ENCODE results near the gene GATA5.

The GATA5 gene

GRCh38 chr20:62459488-62459887, 16.3 kb downstream of the GATA5 start:
- no peak overlapping the region for H3K4me3 ChIP-seq (ENCODE audit: low read depth, low read length)

DNA sequence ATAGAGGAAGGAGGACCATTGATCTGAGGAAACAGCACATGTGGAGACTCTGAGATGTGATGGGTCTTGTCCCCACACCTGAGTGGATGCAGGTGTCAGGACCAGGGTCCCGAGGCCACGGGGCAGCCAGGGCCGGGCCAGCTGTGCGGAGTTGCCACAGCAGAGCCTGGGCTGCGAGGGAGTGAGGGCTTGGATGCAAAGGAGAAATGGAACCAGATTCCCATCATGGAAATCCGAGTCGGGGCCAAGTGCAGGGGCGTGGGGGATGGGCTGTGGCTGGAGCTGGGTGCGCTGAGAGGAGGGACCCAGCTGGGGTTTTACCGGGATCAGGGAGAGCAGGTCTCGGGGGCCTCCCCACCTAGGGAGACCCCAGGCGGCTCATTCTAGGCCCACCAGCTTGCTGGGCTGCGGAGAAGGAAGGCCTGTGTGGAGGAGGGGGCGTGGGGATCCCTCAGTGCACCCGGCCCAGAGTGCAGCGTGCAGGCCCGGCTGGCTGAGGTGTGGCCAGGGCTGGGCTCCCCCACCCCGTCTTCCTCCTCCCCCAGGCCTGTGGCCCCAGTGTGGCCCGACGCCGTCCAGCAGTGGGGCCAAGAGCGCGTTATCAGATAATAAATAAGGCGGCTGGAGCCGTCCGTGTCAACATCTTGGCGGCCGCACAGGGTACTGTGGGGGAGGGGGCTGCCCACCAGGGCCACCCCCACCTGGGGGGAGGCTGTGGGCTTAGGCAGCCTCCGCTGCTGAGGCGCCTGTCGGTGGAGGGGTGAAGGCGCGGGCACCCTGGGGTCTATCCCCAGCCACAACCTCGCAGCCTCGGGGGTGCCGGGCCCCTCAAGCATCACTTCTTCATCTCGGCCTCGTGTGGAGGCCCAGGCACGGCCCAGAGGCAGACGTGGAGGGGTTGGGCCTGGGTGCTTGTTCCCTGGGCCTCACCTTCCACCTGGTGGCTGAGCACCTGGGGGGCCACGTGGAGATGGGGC, 17.2 kb downstream of the GATA5 start:
- Histone ChIP-seq H3K4me1 (no peaks in the 10 kb centered on the region), H3K9me3 (no peaks in the 10 kb centered on the region), H3K27me3 (no peaks in the 10 kb centered on the region), H3K4me3 (ENCODE audit: low read depth, low read length) (no peak overlapping the region), H3K36me3 (no peaks in the 10 kb centered on the region)
- TF ChIP-seq CTCF (IDR thresholded peaks at IDR 0.05; ENCODE audit: low read depth, low read length): no peak
- DNase-seq: no peak

More at GRCh38 chr20:62459488-62459887, 16.3 kb downstream of the GATA5 start:
- no peak for DNase-seq
- Histone ChIP-seq H3K4me1 (no peaks in the 10 kb centered on the region), H3K36me3 (no peaks in the 10 kb centered on the region), H3K9me3 (no peaks in the 10 kb centered on the region), H3K27me3 (no peaks in the 10 kb centered on the region)
- no peak for TF ChIP-seq CTCF (IDR thresholded peaks at IDR 0.05; ENCODE audit: low read depth, low read length)

DNA sequence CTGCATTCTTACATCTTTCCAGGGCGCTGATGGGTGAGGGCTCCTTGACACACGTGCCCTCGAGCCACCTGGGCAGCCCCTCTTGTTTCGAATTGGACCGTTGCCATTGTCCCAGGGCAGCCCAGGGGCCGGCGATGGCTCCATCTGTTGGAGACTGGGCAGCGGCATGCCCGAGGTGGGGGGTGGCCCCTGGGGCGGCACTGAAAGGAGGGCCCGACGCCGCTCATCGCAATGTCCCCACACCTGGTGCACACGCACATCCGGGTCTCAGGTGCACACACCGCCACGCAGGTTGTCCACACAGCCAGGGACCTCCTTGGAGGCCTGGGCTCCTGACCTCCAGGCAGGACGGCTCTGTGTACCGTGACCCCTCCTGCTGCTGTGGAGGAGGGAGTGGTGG, 18.0 kb downstream of the GATA5 start:
- DNase-seq: no peak
- H3K36me3 ChIP-seq: no peaks in the 10 kb centered on the region
- no peaks in the 10 kb centered on the region for H3K9me3 ChIP-seq
- no peaks in the 10 kb centered on the region for H3K4me1 ChIP-seq
- no peak for TF ChIP-seq CTCF (IDR thresholded peaks at IDR 0.05; ENCODE audit: low read depth, low read length)
- no peak overlapping the region for H3K4me3 ChIP-seq (ENCODE audit: low read depth, low read length)
- H3K27me3 ChIP-seq: no peaks in the 10 kb centered on the region

GRCh38 chr20:62457098-62457497, 18.7 kb downstream of the GATA5 start:
- Histone ChIP-seq H3K27me3 (no peaks in the 10 kb centered on the region), H3K36me3 (no peaks in the 10 kb centered on the region), H3K4me3 (ENCODE audit: low read depth, low read length) (no peak overlapping the region), H3K9me3 (no peaks in the 10 kb centered on the region), H3K4me1 (no peaks in the 10 kb centered on the region)
- no peak for TF ChIP-seq CTCF (IDR thresholded peaks at IDR 0.05; ENCODE audit: low read depth, low read length)
- no peak for DNase-seq

DNA sequence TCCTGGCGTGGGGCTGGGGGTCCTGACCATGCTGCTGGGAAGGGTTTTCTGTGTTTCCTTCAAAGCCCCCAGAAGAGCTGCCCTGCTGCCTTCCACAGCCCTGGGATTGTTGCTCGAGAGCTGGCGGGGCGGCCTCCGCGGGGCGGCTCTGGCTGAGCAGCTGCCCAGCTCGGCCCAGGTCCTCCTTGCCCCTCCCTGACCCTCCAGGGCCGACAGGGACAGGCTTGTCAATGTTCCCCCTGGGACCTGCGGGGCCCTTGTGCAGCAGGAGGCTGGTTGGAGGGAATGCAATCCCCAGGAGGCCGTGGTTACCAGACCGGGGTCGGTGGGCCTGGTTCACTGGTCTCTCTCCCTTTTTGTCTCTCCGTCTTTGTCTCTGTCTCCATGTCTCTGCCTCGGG, 19.9 kb downstream of the GATA5 start:
- no peaks in the 10 kb centered on the region for H3K4me1 ChIP-seq
- no peak overlapping the region for H3K4me3 ChIP-seq (ENCODE audit: low read depth, low read length)
- TF ChIP-seq CTCF (IDR thresholded peaks at IDR 0.05; ENCODE audit: low read depth, low read length): no peak
- peak; percentile 59 for DNase-seq
- H3K27me3 ChIP-seq: no peaks in the 10 kb centered on the region
- H3K9me3 ChIP-seq: no peaks in the 10 kb centered on the region
- H3K36me3 ChIP-seq: no peaks in the 10 kb centered on the region
